Fibroblast of skin of left biceps (primary cell): ENCODE data around the gene AHSG.
"Not testable (repeated sequence)": the region's sequence is repeated elsewhere in the genome, so short reads cannot be mapped to it uniquely, and the experiment has no call there.

Source experiments
- DNase-seq, 2 experiments: peaks; one replicate each; pipeline ENCODE4 v3.0.0-alpha.2; 2013; ENCODE audit warnings: low read depth in 2 of 2

The AHSG gene

DNA sequence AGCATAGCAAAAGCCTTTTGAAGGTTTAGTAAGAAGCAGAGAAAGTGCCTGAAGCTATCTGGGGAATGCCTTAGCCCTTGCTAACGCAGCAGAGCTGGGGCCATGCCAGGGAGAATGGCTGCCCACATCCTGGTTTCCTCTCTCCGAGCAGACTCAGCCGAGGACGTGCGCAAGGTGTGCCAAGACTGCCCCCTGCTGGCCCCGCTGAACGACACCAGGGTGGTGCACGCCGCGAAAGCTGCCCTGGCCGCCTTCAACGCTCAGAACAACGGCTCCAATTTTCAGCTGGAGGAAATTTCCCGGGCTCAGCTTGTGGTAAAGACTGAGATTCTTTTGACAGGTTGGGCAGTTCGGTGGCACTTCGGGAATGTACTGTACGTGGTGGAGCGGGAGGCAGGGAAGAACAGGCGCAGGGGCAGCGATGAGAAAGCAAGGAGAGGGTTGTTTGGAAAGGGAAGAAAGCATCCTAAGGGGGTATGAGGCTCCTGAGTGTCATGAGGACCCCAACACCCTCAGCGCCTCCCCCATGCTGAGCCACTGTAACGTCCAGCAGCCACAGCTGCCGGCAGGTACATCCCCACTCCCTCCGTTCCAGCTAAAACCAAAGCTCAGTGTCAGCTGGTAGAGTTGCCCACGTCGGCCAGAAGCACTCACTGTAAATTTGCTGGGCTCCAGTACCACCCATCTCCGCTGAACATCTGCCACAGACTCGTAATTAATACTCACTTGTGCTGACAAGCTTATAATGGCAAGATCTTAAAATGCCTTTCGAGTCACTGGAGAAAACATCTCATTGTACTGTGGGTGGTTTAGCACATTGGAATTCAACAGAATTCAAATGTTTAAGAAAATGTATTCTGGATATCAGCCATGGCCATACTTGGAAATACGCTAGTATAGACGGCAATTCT lies 4.4 kb downstream of the AHSG start:
- peak; percentile 85 to 87 for DNase-seq

GRCh38 chr3:186618318-186618938 lies 5.6 kb downstream of the AHSG start:
- no peak for DNase-seq

- DNase-seq, result no peak
Observed at GRCh38 chr3:186619787-186620212, 6.9 kb downstream of the AHSG start.

- no peak for DNase-seq
Observed at GRCh38 chr3:186620213-186621092, 7.6 kb downstream of the AHSG start.

- no peak for DNase-seq
Observed at GRCh38 chr3:186621894-186622650, 9.2 kb downstream of the AHSG start.

DNA sequence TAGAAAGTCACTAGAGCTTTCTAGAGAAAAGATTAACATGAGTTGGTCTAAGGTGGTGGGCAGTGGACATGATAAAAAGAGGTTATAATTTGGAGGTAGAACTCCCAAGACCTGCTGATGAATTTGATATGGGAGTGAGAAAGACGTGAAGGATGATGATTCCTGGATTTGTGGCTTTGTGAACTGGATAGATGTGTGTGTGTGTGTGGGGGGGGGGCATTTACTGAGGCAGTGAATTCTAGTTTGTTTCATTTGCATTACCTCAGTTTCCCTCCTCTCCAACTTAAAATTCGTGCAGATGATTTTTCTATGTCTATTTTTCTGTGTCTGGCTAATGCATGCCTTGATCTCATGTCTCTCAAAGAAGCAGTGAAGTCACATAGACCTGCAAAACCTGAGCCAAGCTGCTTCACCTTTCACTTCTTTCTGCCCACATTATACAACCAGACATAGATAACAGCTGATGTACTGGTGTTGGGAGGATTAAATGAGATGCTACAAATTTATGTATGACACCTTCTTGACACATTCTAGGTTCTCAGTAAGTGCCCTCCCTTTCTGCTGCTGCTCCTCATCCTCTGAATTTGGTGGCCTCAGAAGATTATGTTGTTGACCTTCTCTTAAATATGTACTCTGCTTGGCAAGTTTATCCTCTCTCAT lies 9.9 kb downstream of the AHSG start:
- no peak for DNase-seq

DNA sequence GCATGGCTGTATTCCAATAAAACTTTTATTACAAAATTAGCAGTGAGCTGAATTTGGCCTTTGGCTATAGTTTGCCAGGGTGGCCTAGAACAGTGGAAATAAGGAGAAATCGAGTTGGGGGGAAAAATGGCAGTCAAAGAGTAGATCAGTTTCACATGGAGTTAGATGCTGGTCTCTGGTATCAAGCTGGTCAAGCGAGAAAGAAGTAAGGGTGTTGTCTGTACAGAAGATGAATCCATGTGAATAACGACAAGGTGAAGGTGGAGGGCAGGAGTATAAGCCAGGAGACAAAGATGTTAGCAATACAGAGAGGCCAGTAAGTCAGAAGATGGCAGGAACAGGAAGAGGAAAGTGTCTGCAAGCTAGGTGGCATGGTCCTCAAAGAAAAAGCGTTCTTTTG lies 11.7 kb downstream of the AHSG start:
- DNase-seq, result no peak

DNA sequence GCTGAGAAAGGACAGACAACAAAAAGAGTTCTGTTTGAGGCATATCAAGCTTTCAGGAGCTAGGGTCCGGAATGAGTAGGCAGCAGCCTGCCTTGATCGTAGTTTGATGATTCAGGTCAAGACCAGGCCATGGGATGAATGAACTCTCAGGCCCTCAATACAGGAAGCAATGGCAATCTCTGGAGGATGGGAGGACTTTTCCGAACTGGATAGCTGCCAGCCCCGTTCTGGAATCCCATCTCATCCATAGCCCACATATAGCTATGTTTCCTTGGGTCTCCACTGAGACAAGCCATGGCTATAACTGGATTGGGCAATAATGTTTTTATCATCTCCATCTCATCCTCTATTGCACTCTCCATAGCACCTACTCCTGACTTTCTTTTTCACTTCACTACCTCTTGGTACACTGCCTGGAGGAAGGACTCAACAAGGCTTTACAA lies 12.8 kb downstream of the AHSG start:
- DNase-seq, result no peak

DNA sequence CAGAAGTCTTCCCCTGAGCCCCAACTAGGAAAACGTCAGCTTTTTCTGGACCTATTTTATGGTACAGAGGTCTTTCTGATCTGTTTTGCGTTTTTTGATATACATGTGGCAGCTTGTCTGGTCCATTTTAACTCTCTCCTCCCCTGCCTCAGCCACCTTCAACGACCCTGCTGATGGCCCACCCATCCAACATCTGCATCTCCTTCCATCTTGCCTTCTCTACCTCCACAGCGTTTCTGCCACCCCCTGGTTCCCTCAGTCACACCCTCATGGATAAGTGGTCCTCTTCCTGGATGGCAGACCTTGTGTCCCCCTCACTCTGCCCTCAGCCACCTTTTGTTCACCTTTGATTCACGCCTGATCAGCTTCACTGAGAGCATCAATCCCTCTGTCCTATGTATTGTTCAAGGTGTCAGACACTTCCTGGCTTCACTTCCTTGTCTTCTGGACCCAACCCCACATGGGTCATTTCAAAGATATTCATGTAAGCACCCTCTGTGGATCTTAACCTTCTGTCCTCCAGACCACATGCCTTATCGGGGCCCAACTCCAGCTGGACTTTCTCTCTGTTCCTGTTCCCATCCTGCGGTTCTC lies 13.5 kb downstream of the AHSG start:
- no peak for DNase-seq

DNA sequence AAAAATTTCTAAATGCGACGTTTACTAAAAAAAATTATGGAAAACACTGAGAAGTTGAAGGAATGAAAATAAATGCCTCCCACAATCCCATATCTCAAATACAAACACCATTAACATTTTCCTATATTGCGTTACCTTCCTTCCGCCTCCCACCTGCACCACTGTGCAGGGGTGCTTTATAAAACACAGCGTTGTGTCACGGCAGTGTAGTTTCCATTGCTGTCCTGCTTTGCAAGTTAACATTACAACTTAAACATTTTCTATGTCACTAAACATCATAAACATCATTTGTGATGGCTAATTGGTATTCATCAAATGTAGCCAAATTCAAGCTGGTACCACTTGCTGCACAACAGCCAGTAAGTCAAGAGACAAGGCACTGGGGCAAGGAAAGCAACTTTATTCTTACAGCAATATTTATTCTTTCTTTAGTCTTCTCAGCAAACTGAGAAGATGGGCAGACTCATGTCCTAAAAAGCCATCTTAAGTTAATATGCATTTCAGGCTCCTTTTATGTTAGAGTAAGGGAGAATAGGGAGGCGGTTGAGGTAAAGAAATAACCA lies 15.1 kb downstream of the AHSG start:
- DNase-seq, result no peak

DNA sequence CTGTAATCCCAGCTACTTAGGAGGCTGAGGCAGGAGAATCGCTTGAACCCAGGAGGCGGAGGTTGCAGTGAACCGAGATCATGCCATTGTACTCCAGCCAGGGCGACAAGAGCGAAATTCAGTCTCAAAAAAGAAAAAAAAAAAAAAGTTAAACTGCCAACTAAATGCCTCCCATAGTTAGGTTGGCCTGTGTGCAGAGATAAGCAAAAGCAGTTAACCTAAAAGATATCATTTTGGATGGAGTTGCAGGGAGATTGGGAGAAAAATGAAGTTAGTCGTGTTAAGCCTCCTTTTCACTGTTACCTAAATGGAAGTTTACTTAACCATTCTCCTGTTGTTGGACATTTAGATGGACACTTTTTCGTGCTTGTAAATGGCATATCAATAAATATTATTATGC lies 15.9 kb downstream of the AHSG start:
- DNase-seq, result no peak

GRCh38 chr3:186630950-186631641 lies 18.2 kb downstream of the AHSG start:
- no peak for DNase-seq

GRCh38 chr3:186633481-186633880 lies 20.6 kb downstream of the AHSG start:
- no peak for DNase-seq

DNA sequence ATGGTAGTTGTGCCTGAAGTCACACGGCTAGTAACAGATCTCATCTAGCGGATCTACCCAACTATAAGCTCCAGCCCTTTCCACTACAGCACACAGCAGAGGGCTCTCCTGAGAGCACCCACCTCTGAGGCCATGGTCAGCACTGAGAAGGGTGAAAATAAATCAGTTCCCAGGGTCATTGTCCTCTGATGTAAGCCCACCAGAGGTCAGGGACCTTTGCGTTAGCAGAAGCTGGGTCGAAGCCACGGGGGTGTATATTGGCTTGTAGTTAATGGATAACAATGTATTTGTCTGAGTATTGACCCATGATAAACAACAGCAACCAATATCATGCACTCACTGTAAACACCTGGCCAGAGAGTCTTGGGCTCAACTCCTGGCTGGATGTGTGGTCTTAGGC lies 21.3 kb downstream of the AHSG start:
- DNase-seq, result not testable (repeated sequence)

GRCh38 chr3:186635532-186635931 lies 22.7 kb downstream of the AHSG start:
- no peak for DNase-seq

GRCh38 chr3:186636536-186636935 lies 23.7 kb downstream of the AHSG start:
- DNase-seq, result no peak

GRCh38 chr3:186637686-186638085 lies 24.8 kb downstream of the AHSG start:
- DNase-seq, result no peak

- DNase-seq, result no peak
Observed at GRCh38 chr3:186638259-186638658, 25.4 kb downstream of the AHSG start.

GRCh38 chr3:186639778-186640472 lies 27.1 kb downstream of the AHSG start, which contains the start of gene FETUB:
TSS of gene FETUB (plus strand) at chr3:186640399. CDS start at chr3:186640461, 62 bp downstream.
- no peak for DNase-seq
